Measurements from ENCODE around the gene SLC25A12.

DNA sequence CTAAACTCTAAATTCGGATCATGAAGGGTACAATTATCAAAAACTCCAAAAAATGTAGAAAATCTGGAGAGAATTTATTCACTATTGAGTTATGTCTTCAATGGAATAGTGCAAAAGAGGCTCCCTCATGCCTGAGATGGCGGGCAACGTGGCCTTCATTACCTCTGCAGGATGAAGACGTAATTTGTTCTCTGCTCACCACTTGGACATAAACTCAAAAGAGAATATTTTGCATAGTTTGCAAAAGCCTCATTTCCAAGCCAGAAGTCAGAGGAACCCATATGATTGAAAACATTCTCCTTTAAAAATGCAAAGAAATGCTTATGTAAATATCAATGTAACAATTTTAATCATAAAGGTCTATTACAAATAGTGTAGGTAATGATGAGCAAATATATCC, 58.7 kb downstream of the SLC25A12 start:
- no peak for TF ChIP-seq DNMT1 (IDR thresholded peaks at IDR 0.05)
- TF ChIP-seq ZSCAN29 (IDR thresholded peaks at IDR 0.05) = no peak
- TF ChIP-seq, protein P1, sequence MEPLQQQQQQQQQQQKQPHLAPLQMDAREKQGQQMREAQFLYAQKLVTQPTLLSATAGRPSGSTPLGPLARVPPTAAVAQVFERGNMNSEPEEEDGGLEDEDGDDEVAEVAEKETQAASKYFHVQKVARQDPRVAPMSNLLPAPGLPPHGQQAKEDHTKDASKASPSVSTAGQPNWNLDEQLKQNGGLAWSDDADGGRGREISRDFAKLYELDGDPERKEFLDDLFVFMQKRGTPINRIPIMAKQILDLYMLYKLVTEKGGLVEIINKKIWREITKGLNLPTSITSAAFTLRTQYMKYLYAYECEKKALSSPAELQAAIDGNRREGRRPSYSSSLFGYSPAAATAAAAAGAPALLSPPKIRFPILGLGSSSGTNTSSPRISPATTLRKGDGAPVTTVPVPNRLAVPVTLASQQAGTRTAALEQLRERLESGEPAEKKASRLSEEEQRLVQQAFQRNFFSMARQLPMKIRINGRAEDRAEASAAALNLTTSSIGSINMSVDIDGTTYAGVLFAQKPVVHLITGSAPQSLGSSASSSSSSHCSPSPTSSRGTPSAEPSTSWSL (CRISPR knock-in tag; IDR thresholded peaks at IDR 0.05; ENCODE audit: borderline replicate concordance) = no peak

All from K562 (cell line).